IPS-NIHi7 (cell line): ENCODE results near the gene SMYD5.
A peak's percentile ranks its signal among the peaks of the same experiment; 100 is the strongest.
"Not testable (repeated sequence)": the region's sequence is repeated elsewhere in the genome, so short reads cannot be mapped to it uniquely, and the experiment has no call there.

Experiments
- DNase-seq: peaks from one replicate; pipeline ENCODE4 v3.0.0; 2012; ENCODE audit warnings: mixed read lengths; ENCODE audit errors: extremely low spot score

Gene SMYD5

GRCh38 chr2:73214120-73215035 is at the start of gene SMYD5:
Gene SMYD5 (plus strand): TSS chr2:73214245. CDS start chr2:73214267, 22 bp downstream.
- DNase-seq, result peak; percentile 93

GRCh38 chr2:73165978-73166377 is 48.1 kb upstream of the SMYD5 start:
- DNase-seq, result not testable (repeated sequence)

DNA sequence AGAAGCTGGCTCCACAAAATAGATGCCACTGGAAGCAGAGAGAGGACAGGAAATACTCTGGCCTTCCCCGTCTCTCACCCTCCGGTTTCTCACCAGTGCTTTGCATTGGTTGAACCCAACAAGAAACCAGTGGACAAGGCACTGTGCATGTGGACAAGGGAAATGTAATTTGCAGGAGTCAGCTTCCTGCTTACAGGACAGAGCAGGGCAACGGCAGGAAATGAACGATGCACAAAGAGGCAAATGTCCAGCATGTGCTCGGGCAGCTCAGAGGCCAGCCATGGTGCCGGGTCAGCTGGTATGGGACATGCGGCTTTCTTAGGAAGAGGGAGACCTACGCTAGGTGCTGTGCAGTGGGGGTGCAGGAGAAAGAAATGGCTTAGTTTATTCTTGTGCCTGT is 47.2 kb upstream of the SMYD5 start:
- not testable (repeated sequence) for DNase-seq

- not testable (repeated sequence) for DNase-seq
Measured at GRCh38 chr2:73168348-73168747, 45.7 kb upstream of the SMYD5 start.

DNA sequence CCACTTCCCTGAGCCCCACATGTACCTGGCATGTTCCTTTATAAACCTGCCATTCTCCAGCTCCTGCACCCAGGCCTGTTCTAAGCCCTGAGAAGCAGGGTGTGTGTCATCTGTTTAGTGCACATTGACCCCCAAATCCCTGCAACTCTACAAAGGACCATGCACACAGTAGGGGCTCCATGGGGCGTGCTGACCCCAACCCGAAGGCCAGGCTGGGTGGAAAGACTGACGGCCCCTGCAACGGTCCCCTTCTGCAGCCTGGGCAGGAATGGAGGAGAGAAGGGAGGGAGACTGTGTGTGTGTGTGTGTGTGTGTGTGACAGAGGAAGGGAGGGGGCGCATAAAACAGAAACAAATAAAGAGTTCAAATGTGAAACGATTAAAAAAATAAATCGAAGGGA is 43.7 kb upstream of the SMYD5 start:
- not testable (repeated sequence) for DNase-seq

DNA sequence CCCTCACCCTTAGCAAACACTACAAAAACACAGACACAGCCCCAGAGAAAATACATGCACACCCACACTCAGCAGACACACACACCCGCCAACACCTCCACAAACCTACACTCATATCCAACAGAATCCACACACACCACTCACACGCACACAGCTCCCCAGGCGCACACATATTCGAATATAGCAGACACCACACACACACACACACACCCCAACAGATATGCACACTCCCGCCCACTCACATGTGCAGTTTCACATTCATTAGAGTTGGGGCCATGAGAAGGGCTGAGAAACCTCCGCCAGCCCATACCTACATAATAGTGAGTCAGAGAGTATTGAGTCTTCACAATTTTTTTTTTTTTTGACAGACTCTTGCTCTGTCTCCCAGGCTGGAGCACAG is 41.1 kb upstream of the SMYD5 start:
- DNase-seq, result no peak

- no peak for DNase-seq
Measured at GRCh38 chr2:73173781-73174180, 40.3 kb upstream of the SMYD5 start.

DNA sequence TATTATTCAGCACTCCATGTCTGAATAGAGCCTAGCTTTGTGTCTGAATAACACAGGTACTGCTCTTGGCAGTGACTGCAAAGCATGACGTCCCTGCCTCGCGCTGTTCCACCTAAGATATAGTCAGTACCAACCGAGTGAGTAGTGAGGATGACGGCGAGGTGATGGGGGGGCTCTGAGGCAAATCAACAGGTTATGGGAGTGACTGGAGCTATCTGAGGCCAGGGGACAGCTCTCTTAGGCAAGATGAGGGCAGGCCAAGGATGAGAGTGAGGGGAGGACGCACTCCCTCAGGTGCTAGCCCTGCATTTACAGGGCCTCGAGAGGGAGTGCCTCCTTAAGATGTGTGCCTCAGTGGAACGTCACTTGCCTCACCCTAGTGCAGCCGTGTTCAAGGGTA is 39.8 kb upstream of the SMYD5 start:
- DNase-seq, result no peak

GRCh38 chr2:73174941-73175662 is 38.9 kb upstream of the SMYD5 start:
- DNase-seq, result no peak

DNA sequence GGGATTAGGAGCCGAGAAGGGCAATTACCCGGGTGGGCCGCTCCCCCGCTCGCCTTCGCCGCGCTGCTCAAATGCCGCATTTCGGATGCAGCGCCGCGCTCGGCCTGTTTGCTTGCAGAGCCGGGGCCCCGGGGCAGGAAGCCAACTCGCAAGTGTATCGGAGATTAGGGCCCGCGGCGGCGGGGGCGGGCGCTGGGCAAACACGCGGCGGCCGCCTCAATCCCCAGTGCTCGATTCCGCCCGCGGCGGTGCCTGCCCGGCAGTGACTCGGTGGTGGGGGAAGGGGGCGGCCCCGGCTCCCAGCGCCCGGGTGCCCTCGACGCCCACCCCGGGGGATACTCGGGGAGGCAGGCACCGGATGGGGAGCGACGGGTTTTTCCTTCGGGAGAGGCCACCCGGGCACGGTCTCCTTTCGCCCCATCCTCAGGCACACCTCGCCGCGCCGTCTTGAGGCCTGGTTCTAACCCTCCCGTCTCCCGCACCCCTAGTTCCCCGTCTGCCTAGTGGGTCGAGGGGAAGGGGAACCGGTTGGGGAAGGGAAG is 38.3 kb upstream of the SMYD5 start:
- peak; percentile 69 for DNase-seq

DNA sequence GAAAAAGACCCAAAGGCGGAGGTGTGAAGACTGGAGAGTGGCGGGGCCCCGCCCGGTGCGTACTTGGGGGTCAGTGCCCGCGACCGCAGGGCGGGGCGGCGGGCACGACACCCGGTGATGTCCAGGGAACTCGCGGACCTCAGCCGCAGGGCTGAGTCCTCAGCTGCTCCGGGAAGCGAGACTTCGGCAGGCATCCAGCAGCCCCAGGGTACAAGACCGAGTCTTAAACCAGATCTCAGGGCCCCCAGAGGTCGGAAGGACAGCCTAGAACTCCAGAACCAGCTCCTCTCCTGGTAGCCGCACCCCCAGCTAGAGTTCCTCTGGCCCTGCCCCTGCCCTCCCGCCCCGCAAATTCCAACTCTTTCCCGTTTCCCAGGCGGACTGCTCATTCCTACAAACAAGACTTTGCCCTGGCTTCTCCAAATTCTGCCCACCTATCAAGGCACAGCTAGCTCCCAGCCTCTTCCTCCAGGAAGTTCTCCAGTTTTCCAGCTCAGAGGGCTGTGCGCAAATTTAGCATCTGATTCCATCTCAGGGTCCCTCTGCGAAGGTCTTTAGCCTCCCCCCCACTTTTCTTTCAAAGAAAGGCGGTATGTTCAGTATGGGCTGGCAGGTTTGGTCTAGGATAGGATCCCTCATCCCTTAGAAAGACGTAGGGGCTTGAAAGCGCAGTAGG is 37.7 kb upstream of the SMYD5 start:
- no peak for DNase-seq

DNA sequence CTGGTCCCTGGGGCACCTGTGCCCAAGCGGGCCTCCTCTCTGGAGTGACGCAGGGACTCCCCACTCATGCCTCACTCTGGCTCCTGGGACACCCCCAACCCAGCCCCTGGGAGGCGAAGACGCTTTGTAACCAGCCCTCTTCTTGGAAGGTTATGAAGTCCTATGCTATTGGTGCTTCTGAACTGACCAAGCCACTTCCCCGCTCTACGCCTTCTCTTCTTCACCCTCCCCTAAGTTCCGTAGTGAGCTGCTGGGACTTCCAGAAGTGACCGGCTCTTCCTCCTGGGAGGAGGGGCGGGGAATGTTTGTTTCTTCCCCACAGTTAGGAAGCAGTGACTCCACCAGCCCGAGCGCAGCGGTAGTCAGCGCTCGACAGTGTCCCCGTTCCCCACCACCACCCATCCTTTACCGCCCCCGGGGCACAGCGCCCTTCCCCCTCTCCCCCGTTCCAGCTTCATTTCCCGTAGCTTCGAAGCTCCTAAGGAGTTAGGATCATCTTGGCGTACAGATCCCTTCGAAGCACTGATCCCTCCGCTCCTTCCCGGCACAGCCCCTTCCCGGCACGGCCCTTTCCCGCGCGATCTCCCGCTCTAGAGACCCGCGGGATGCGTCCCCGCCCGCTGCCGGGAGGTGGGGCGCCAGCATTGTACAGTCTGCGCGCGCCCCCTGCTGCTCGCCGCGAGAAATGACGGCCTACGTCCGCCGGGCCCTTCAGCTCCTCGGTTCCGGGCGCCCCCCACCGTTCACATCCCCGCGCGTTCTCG is 37.0 kb upstream of the SMYD5 start:
- DNase-seq, result peak; percentile 95

GRCh38 chr2:73177645-73178255 is 36.3 kb upstream of the SMYD5 start:
- DNase-seq, result peak; percentile 45

- no peak for DNase-seq
Measured at GRCh38 chr2:73185965-73186364, 28.1 kb upstream of the SMYD5 start.

DNA sequence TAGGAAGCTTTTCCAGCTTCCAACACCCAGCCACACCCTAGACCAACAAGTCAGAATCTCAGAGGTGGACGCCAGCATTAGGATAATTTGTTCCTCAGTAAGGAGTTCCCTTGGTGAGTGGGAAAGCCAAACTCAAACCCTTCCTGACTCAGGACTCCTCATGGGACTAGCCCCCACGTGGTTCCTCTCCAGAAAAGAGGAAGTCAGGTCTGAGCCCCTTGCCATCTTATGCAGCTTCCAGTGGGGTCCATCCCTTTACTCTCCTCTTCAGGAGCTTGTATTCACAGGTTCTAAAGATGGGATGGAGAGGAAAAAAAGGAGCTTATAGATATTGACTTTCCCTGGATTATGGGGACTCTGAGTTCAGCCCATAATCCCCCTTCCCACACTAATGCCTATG is 26.5 kb upstream of the SMYD5 start:
- DNase-seq, result no peak

DNA sequence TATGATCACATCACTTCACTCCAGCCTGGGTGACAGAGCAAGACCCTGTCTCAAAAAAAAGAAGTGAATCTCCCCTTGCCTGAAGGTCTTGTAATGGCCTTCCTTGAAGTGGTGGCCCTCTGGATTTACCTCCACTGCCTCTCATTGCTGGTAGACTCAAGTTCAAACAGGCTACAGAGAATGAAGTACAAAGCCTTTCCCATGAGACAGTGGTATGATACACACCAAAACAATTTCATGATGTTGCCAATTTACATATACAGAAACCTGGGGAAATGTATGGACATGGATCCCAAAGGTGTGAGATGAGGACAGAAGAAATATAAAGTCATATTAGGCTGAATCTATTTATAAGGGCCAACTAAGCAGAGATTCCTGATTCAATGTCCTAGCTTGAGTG is 16.5 kb upstream of the SMYD5 start:
- no peak for DNase-seq

GRCh38 chr2:73200281-73200680 is 13.8 kb upstream of the SMYD5 start:
- not testable (repeated sequence) for DNase-seq

- peak; percentile 71 for DNase-seq
Measured at GRCh38 chr2:73202156-73203054, 11.6 kb upstream of the SMYD5 start, which contains the start of gene NOTO. Gene NOTO (plus strand): TSS chr2:73202574. CDS start chr2:73202667, 93 bp downstream.

- peak; percentile 38 for DNase-seq
Measured at GRCh38 chr2:73203055-73203681, 10.9 kb upstream of the SMYD5 start.
